ENCODE data around the gene LCMT2.
"Not testable (repeated sequence)": the region's sequence is repeated elsewhere in the genome, so short reads cannot be mapped to it uniquely, and the experiment has no call there.

LCMT2 gene

DNA sequence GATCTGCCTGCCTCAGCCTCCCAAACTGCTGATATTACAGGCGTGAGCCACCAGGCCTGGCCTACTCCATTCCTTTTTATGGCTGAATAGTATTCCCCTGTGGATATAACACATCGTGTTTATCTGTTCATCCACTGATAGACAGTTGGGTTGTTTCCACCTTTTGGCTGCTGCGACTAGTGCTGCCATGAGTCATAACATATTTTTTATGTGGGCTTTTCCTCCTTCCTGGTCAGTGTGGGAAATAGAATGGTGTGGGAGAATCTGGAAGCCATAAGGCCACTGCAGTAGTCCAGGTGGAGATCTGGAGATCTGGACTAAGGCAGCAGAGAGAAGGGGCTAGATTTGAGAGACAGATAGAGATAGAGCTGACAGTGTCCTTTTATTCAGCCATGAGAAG lies 16.2 kb downstream of the LCMT2 start:
- DNase-seq (ENCODE audit: low read depth, low spot score) = no peak

GRCh38 chr15:43312378-43312777 lies 18.0 kb downstream of the LCMT2 start:
- no peak for DNase-seq (ENCODE audit: low read depth, low spot score)

DNA sequence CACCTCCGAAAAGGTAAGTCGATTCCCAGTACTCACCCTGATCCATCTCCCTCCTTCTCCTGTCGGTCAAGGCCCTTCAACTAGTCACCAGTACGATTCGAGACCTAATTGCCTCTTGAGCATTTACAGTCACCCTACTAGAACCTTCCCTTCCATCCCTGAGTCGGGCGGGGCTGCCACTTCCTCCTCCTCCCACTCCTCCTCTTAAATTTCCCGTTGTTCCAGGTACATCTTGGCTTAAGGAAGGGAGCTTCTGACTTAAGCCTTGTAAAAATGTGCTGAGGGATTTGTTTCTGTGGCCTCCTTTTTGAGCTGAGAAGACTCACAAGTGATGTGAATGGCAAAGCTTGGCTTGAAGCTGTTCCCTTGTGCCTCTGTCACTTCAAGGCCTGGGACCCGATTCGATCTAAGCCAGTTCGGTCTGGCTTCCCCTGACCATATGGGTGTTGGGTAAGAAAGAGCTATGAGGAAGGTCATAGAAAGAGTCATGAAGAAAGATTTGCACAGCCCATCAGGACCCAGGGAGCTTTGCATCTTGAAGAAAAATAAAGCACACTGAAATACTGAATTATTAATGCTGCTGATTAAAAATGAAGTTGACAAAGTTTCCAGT lies 28.1 kb downstream of the LCMT2 start, which contains the start of gene TGM7:
TSS of gene TGM7 (minus strand) at position 51 of the 613 bp plus-strand sequence.
- DNase-seq (ENCODE audit: low read depth, low spot score) = no peak

GRCh38 chr15:43299884-43300283 lies 30.5 kb downstream of the LCMT2 start:
- no peak for DNase-seq (ENCODE audit: low read depth, low spot score)

GRCh38 chr15:43299411-43299810 lies 31.0 kb downstream of the LCMT2 start:
- no peak for DNase-seq (ENCODE audit: low read depth, low spot score)

GRCh38 chr15:43294091-43294706 lies 36.2 kb downstream of the LCMT2 start:
- DNase-seq (ENCODE audit: low read depth, low spot score) = no peak

GRCh38 chr15:43293432-43293831 lies 36.9 kb downstream of the LCMT2 start:
- DNase-seq (ENCODE audit: low read depth, low spot score) = no peak

GRCh38 chr15:43292375-43293078 lies 37.8 kb downstream of the LCMT2 start:
- no peak for DNase-seq (ENCODE audit: low read depth, low spot score)

- not testable (repeated sequence) for DNase-seq (ENCODE audit: low read depth, low spot score)
Observed at GRCh38 chr15:43289656-43290055, 40.7 kb downstream of the LCMT2 start.

DNA sequence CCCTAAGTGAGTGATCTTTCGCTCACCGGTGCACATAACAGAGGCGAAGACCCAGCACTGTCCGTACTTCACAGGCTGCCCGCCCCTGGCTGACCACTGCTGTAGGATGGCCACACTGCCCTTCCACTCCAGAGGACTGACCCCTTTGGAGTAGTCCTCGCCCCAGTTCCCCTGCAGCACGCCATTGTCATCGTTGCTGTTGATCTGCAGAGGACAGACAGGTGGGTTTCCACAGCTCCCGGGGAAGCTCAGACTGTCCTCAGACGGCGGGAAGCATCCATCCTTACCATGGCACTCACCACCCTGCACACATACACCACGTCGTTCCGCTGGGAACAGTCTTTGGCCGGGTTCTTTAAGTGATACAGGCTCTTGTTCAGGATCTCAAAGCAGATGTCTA lies 43.1 kb downstream of the LCMT2 start:
- no peak for DNase-seq (ENCODE audit: low read depth, low spot score)

GRCh38 chr15:43286074-43286473 lies 44.3 kb downstream of the LCMT2 start:
- no peak for DNase-seq (ENCODE audit: low read depth, low spot score)

GRCh38 chr15:43285609-43286037 lies 44.8 kb downstream of the LCMT2 start:
- peak; percentile 27 for DNase-seq (ENCODE audit: low read depth, low spot score)

GRCh38 chr15:43283526-43283925 lies 46.8 kb downstream of the LCMT2 start:
- no peak for DNase-seq (ENCODE audit: low read depth, low spot score)

DNA sequence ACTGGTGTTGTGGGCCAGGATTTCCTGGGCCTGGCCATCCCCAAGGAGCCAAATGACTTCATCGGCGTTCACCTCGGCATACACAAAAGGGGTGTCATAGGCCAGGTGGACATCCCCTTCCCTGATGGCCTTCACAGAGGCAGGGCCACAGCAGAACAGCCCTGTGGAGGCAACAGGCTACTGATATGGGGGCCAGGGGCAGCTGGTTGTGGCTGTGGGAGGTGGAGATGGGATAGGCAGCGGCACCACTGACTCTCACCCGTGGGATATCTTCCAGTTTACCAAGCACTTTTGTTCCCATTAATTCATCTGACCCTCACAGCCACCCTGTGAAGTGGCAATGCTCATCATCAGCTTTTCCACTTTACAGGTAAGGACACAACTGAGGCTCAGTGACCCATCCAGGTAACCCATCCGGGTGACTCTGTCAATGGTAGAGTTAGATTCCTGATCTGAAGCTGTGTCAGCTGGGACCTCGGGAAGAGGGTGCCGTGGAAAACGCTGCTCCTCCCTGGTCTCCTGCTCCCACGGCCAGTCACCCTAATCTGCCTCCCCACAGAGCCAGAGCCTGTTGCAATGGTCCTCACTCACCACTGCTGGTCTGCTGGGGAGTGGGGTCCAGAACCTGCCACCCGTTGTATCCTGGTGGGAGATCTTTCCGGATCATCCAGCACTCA lies 48.3 kb downstream of the LCMT2 start:
- no peak for DNase-seq (ENCODE audit: low read depth, low spot score)

DNA sequence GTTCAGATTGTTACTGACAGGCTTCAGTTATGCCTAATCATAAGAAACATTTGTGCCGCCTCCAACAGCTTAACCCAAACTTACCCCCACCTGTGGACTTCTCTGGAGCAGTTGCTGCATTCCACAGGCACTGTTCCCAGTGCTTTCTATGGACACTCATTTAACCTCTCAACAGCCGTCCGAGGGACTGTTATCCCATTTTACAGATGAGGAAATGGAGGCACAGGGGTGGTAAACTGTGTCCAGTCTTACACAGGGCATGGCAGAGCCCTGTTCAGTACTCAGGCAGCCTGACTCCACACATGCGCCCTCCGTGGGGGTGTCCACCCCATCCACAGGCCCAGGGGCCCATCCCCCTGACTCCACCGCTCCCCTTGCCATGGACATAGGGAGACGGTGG lies 49.4 kb downstream of the LCMT2 start:
- DNase-seq (ENCODE audit: low read depth, low spot score) = no peak

DNA sequence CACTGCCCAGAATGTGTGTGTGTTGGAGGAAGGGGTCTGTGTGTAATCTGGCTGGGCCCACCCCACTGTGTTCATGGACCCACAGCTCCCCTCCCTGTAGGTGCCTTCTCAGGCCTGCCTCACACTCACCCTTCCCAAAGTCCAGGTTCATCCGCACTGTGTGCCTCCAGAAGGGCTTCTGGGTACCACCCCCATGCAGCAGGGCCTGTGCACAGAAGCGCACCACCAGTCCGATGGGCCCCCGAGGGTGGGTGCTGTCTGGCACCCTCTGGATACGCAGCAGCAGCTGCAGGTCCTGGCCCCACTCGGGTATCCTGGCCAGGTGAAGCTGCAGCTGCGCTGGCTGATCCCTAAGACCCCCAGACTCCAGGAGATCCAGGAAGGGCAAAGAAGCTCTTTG lies 50.9 kb downstream of the LCMT2 start:
- no peak for DNase-seq (ENCODE audit: low read depth, low spot score)

- DNase-seq (ENCODE audit: low read depth, low spot score) = no peak
Observed at GRCh38 chr15:43278869-43279268, 51.5 kb downstream of the LCMT2 start.

DNA sequence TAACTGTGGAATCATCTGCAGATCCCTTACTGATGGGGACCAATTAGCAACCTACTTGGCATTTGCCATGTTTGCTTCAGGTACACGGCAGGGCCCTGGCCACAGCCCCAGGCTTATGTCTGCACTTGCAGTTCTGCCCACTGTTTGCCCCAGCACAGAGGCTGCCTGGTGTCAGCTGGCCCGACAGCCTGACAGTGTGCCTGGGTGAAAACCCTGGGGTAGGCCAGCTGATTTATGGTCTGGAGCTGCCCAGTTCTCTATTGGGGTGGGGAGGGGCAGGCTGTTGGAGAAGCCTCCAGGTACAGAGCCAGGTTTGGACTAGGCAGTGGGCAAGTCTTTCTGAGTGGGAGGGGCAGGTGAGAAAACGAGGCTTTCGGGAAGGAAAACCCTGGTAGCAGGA lies 52.5 kb downstream of the LCMT2 start:
- DNase-seq (ENCODE audit: low read depth, low spot score) = no peak

- no peak for DNase-seq (ENCODE audit: low read depth, low spot score)
Observed at GRCh38 chr15:43277231-43277823, 53.0 kb downstream of the LCMT2 start.

DNA sequence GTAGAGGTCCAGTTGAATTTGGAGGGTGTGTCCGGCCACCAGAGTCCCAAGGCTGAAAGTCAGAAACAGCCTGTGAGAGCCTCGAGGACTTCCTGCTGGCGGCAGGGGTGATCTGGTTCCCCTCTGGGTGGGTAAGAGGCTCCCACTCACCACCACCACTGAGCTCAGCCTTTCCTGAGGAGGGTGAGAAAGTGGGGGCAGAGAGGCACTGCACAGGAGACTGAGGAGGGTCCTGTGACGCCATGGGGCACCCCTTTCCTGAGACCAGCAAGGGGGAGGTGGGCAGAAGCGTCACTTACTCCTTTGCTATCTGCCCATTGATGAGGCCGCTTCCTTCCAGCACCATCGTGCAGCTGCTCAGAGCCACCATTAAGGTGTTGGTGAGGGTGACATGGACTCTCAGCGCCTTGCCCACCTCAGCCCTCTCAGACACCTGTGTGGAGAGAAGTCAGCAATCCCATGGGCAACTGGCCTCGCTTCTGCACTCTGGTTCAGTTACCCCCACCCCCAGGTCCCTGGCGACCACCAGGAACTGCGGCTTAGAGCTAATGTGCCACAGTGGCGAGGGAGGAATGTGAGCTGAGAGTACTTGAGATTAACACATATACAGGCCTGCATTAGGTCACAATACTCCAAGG lies 53.7 kb downstream of the LCMT2 start:
- no peak for DNase-seq (ENCODE audit: low read depth, low spot score)

DNA sequence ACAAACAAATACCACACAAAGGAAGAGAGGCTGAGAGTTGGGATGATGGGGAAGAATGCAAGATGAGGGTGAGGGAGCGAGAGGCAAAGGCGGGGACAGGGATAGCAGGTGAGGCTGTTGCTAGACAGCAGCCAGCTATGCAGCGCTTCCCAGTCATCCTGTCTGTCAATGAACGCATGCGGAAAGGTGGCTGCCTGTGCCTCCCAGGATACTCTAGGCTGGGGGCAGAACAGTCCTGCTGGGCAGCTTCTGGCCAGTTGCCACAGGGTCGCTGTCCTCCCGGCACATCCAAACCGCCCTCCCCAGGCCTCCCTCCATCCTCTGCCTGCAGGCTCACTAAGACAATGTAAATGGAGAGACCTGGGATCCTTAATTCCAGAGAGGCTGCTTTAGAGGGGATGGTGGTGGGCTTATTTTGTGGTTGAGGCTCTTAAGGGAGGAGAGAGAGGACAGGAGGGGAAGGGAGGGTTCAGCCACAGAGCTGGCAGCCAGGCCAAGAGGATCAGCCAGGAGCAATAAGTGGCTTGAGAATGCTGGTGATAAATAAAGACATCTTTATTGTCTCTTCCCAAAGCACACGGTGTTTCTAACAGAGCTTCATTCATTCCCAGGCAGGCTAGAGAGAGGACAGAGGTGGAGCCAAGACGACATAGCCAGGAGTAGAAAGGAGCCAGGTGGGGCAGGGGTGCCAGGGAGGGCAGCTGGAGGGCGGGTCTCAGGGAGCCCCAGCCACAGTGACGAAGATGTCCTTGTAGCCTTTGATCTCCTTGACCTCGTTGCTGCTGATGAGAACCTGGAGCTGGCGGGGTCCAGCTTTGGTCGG lies 54.4 kb downstream of the LCMT2 start:
- DNase-seq (ENCODE audit: low read depth, low spot score) = no peak
